Parietal lobe (tissue), 1 donor: ENCODE measurements around the gene MIGA1. TPM values are rescaled to one million over a fixed set of nuclear protein-coding genes. Genes with fewer than 3 reads are reported as not detected.

Experiments used
- total RNA-seq: library from RNA; depleted of rRNA; stranded (reverse); fragments of >200 nt; gene quantifications from one replicate; pipeline ENCODE4 v1.2.3, GENCODE V29; 2014

The MIGA1 gene, protein sequence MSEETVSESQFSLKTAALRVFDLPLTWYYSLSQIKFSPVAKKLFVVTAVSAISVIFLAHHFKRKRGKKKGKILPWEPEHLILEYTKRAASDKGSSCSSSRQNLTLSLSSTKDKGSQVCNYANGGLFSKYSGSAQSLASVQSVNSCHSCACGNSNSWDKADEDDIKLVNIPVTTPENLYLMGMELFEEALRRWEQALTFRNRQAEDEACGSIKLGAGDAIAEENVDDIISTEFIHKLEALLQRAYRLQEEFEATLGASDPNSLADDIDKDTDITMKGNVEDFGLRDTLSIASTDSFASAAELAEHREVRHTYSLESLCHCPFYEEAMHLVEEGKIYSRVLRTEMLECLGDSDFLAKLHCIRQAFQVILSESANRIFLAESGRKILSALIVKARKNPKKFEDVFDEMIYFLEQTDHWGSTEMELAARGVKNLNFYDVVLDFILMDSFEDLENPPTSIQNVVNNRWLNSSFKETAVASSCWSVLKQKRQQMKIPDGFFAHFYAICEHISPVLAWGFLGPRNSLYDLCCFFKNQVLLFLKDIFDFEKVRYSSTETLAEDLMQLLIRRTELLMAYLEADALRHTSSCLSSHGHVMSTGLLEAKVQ
- 25.0 TPM for total RNA-seq

DNA sequence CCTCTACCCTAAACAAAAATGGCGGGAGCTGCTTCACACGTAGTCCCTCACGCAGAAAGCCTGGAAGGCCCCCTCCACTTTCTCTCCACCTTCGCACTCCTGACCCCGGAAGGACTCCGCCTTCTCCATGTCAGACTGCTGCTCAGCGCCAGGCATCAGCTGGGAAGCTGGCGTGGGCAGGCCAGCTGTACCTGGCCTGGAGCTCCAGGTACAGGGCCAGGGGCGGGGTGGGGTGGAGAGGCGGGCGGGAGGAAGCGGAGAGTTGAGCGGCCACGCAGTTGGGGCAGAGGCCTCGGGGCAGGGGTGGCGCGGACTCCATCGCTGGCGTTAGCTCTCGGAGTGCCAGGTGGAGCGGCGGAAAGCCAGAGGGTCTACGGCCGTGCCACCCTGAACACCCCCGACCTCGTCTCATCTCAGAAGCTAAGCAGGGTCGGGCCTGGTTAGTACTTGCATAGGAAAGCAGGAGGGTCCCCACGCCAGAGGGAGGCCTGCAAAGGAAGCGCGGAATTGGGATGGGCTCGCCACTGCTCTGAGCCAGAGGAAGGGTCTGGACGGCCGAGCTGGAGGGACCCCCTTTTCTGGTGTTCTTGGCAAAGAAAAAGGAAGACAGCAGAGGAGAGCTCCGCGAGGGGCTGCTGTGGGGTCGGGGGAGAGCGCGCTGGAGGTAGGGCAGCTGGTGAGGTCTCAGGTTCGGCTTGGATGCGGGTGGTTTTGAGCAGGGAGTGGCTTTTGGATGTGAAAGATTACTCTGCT is at the start of gene MIGA1:
Gene MIGA1 (plus strand): TSS at position 121 of the 753 bp plus-strand sequence. CDS start 3,604 bp downstream, outside the sequence.

DNA sequence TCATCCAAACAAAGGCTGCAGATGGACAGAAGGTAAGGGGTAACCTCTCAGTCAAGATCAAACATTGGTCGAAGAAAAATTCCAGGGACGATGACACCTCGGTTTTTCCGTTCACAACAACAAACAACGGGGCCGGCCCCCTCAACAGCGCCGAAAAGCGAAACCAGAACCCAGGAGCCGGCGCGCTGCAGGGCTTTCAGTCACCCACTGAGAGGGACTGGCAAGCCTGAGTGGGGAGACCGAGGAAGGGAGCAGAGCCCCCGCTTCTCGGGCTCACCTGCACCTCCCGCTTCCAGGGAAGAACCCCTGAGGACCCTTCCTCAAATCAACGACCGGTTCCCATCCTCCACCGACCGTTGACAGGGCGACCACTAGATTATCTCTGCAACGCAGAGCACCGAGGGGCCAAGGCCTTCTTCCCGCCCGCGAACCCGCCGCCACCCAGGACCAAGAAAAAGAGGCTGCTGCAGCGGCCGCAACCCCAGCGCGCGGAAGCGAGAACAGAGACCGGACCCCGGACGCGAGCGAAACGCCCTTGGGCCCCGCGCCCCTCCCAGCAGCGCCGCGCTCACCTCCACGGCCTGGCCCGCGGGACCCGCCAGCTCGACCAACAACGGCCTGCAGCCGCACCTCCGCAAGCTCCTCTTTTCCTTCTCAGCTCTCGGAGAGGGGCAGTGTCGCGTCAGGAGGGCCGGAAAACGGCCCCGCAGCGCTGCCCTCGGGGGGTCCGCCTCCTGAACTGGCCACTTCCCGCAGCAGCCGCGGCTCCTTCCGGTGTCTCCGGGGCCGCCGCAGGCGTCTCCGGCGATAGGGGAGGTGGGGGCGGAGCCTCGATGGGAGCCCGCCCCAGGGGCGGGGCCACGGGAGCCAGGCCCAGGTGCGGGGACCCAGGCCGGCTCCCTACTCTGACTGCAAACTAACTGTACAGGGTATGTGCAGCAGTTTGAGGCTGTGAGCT is 20.1 kb upstream of the MIGA1 start, which contains the start of gene USP33:
Gene USP33 (minus strand): TSS at position 782 of the 958 bp plus-strand sequence. CDS start 18,155 bp downstream, outside the sequence.

DNA sequence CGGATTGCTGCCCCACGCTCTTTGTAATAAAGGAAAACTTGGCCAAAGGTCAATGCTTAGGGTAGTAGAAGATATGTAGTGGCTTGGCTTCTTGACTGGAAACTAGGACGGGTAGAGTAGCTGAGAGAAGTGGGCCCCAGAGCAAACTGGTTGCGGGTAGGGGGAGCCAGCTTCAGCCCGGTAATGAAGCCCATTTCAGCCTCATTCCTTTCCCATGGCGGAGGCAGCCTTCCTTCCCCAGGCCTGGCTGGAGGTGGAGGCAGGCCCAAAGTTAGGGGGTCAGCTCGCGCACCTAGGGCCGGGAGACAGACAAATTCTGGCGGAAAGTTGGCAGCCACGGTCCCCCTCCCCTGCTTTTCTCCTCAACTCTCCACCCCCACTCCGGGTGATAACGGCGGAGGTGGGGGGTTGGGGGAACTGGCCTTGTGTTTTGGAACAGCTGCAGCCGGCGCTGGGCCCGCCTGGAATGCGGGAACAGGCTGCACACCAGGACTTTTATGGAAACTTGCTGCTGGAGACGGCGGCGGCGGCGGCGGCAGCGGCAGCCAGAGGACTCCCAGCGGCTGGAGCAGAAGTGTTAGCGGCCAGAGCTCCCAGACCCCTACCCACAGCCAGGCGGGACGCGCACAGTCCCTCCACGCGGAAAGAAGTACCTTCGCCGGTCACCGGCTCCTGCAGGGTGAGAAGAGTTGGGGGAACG is 108.8 kb downstream of the MIGA1 start, which contains the start of gene NEXN:
Gene NEXN (plus strand): TSS at position 544 of the 700 bp plus-strand sequence. CDS start 27,483 bp downstream, outside the sequence.

Other genes with a start within 250 kb of the MIGA1 start
- gene ZZZ3, start 97.0 kb upstream of the MIGA1 start, total RNA-seq, result 166 TPM
- gene USP33, start 19.8 kb upstream of the MIGA1 start, total RNA-seq, result 267 TPM
- gene NEXN, start 109.0 kb downstream of the MIGA1 start, total RNA-seq, result 0.94 TPM
- gene FUBP1, start 199.4 kb downstream of the MIGA1 start, total RNA-seq, result 495 TPM
- 35.4 TPM for gene DNAJB4, start 225.3 kb downstream of the MIGA1 start, total RNA-seq